Activated T-helper 1 cell treated with anti-CD3 and anti-CD28 coated beads, Interleukin-12 subunit alpha, Interleukin-12 subunit beta, Interleukin-2, Interleukin-4 antibody, amounts not matched to agents 30 ng/mL and 10 ng/mL and 1 ng/mL, durations not matched to agents 14 hours and 24 hours and 36 hours (primary cell): ENCODE data around the gene SLC36A2. TPM values are rescaled to one million over a fixed set of nuclear protein-coding genes. Genes with fewer than 3 reads are reported as not detected.
"Not testable (repeated sequence)": the region's sequence is repeated elsewhere in the genome, so short reads cannot be mapped to it uniquely, and the experiment has no call there.

Experiments
- DNase-seq: peaks from one replicate; pipeline ENCODE4 v3.0.0; 2021; ENCODE audit warnings: low spot score
- H3K27ac Mint-ChIP-seq: one replicate; pipeline ENCODE4 v1.8.0; 2021; ENCODE audit warnings: mild to moderate bottlenecking, mixed read lengths
- H3K27me3 Mint-ChIP-seq: one replicate; pipeline ENCODE4 v1.8.0; 2022; ENCODE audit warnings: mild to moderate bottlenecking, moderate library complexity, mixed read lengths; ENCODE audit not compliant: insufficient read depth
- H3K36me3 Mint-ChIP-seq: one replicate; pipeline ENCODE4 v1.8.0; 2021; ENCODE audit warnings: low read depth, mixed read lengths
- H3K4me1 Mint-ChIP-seq: one replicate; pipeline ENCODE4 v1.8.0; 2021; ENCODE audit warnings: low read depth, mixed read lengths
- H3K4me3 Mint-ChIP-seq: one replicate; pipeline ENCODE4 v1.8.0; 2021; ENCODE audit warnings: mild to moderate bottlenecking, moderate library complexity, mixed read lengths
- H3K9me3 Mint-ChIP-seq: one replicate; pipeline ENCODE4 v1.8.0; 2021; ENCODE audit warnings: mixed read lengths
- intact Hi-C: fragments of 100-400 bp; cut with micrococcal nuclease; formaldehyde crosslinking; loops from one replicate; pipeline ENCODE4 v1.15.1; 2024
- total RNA-seq: library from RNA; stranded (reverse); gene quantifications from 2 replicates; pipeline ENCODE4 v1.2.3, GENCODE V29; 2022

Gene SLC36A2
- total RNA-seq, 1 donor from 2014 or later = not detected

DNA sequence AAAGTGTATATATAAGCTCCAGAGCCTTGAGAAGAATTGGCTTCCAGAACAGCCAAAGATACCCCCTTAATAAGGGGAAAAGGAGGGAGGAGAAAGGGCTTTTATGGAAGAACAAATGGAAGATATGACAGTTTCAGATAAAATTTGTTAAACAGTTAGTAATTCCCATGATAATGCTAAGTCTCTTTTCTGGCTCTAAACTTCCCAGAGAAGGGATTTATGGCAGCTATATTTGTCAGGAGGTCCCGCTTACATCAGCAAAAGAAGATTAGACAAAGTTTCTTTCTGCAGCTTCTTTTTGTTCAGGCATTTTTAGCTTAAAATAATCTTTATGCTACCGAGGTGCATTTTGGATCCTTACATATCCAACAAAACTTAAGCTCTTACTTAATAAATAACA is 29.5 kb downstream of the SLC36A2 start:
- H3K4me3 Mint-ChIP-seq = no peak overlapping the region
- DNase-seq = no peak
- H3K9me3 Mint-ChIP-seq = no peaks in the 10 kb centered on the region
- intact Hi-C loops = loop anchor here (2.0 to 5.0 kb wide), 4 partner anchors 81 to 191 kb away; partner anchors contain the start of gene CCDC69
- H3K27me3 Mint-ChIP-seq = peaks cover 10% of the 10 kb centered on the region
- no peaks in the 10 kb centered on the region for H3K4me1 Mint-ChIP-seq
- H3K27ac Mint-ChIP-seq = no peak overlapping the region
- H3K36me3 Mint-ChIP-seq = no peaks in the 10 kb centered on the region

DNA sequence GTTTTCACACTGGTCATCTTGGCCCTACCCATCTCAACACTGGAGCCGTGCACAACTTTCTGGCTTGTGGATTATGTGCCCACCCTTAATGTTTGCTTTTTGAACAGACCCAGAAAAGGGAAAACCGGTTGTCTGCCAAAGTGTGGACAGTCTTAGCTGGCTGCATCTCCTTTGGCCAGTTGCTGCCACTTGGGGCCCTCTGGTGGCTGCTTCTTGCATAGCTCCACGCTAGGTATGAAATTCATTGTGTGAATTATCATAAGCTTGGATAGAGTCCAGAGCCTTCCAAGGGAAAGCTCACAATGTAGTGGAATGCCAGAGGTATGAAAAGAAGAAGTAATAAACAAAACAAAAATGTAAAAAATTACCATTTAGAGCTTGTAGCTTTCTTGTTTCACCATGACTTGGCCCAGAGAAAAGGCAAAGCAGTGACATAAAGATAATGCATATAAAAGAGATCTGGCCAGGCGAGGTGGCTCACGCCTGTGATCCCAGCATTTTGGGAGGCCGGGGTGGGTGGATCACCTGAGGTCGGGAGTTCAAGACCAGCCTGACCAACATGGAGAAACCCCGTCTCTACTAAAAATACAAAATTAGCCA is 31.3 kb downstream of the SLC36A2 start:
- Mint-ChIP-seq H3K9me3 (peaks cover 4% of the 10 kb centered on the region), H3K27me3 (peaks cover 10% of the 10 kb centered on the region), H3K4me1 (no peaks in the 10 kb centered on the region)

DNA sequence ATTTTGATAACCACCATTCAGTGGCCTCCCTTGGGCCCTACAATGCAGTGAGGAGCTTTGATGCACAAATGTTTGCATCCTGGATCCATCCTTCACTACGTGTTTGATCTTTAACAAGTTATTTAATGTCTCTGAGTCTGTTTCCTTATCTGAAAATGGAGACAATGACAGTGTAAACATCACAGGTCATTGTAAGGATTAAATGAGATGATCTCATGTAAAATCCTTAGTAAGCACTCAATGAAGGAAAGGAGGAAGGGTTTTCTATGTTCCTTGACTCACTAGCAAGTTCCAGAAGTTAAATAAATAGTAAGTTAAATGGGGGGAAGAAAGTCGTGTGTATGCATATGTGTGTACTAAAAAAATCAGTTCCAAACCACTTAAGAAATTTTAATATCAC is 34.0 kb downstream of the SLC36A2 start:
- Mint-ChIP-seq H3K9me3 (peaks cover 15% of the 10 kb centered on the region), H3K36me3 (no peaks in the 10 kb centered on the region), H3K27ac (no peak overlapping the region), H3K4me3 (no peak overlapping the region), H3K27me3 (peaks cover 17% of the 10 kb centered on the region), H3K4me1 (no peaks in the 10 kb centered on the region)
- no peak for DNase-seq
- intact Hi-C loops = no loop called here

More for the DNA sequence above, 31.3 kb downstream of the SLC36A2 start:
- Mint-ChIP-seq H3K27ac (no peak overlapping the region), H3K36me3 (no peaks in the 10 kb centered on the region), H3K4me3 (no peak overlapping the region)
- intact Hi-C loops = loop anchor here (2.0 to 5.0 kb wide), 4 partner anchors 79 to 189 kb away; partner anchors contain the start of gene CCDC69
- DNase-seq = peak; percentile 17

DNA sequence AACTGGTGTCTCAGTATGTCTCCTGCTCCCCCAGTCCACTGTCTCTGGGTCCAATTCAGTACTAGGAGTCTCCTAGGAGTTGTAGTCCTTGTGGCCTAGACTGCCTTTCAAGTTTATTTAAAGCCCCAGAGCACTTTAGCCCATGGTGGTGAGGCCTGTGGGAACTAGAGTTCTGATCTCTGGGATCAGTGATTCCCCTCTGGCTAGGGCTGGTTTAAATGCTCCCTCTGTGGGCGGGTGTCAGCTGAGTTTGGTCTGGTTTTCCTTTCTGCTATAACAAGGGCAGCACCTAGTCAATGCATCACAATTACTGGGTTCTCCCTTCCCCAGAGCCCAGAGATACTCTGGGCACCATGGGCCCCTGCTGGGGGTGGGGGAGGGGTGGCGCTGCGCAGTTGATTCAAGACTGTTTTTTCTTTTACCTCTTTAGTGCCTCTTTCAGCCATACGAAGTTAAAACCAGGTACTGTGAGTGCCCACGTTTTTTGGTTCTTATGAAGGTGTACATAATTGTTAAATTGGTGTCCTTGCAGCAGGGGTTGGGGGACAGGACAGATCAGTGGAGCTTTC is 34.5 kb downstream of the SLC36A2 start:
- H3K36me3 Mint-ChIP-seq = no peaks in the 10 kb centered on the region
- no peak for DNase-seq
- intact Hi-C loops = no loop called here
- H3K4me1 Mint-ChIP-seq = no peaks in the 10 kb centered on the region
- peaks cover 20% of the 10 kb centered on the region for H3K27me3 Mint-ChIP-seq
- H3K27ac Mint-ChIP-seq = no peak overlapping the region
- no peak overlapping the region for H3K4me3 Mint-ChIP-seq
- H3K9me3 Mint-ChIP-seq = peaks cover 15% of the 10 kb centered on the region

DNA sequence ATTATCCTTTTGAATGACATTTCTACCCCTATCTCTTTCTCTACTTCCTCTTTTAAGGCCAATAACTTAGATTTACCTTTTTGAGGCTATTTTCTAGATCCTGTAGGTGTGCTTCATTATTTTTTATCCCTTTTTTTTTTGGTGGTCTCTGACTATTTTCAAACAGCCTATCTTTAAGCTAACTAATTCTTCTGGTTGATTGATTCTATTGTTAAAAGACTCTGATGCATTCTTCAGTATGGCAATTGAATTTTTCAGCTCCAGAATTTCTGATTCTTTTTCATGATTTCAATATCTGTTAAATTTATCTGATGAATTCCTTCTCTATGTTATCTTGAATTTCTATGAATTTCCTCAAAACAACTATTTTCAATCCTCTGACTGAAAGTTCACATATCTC is 36.4 kb downstream of the SLC36A2 start:
- no peak overlapping the region for H3K27ac Mint-ChIP-seq
- H3K4me1 Mint-ChIP-seq = no peaks in the 10 kb centered on the region
- H3K4me3 Mint-ChIP-seq = no peak overlapping the region
- H3K9me3 Mint-ChIP-seq = peaks cover 15% of the 10 kb centered on the region
- peaks cover 35% of the 10 kb centered on the region for H3K27me3 Mint-ChIP-seq
- intact Hi-C loops = no loop called here
- no peaks in the 10 kb centered on the region for H3K36me3 Mint-ChIP-seq
- DNase-seq = no peak

DNA sequence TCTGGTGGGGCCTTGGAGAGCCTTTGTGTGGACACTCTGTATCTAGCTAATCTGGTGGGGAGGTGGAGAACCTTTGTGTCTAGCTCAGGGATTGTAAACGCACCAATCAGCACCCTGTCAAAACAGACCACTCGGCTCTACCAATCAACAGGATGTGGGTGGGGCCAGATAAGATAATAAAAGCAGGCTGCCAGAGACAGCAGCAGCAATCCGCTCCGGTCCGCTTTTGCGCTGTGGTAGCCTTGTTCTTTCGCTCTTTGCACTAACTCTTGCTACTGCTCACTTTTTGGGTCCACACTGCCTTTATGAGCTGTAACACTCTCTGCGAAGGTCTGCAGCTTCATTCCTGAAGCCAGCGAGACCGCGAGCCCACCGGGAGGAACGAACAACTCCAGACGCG is 37.5 kb downstream of the SLC36A2 start:
- H3K4me3 Mint-ChIP-seq, intact Hi-C loops, H3K27ac Mint-ChIP-seq, H3K4me1 Mint-ChIP-seq, DNase-seq, H3K36me3 Mint-ChIP-seq: not testable (repeated sequence)
- H3K27me3 Mint-ChIP-seq = peaks cover 35% of the 10 kb centered on the region
- H3K9me3 Mint-ChIP-seq = peaks cover 15% of the 10 kb centered on the region

DNA sequence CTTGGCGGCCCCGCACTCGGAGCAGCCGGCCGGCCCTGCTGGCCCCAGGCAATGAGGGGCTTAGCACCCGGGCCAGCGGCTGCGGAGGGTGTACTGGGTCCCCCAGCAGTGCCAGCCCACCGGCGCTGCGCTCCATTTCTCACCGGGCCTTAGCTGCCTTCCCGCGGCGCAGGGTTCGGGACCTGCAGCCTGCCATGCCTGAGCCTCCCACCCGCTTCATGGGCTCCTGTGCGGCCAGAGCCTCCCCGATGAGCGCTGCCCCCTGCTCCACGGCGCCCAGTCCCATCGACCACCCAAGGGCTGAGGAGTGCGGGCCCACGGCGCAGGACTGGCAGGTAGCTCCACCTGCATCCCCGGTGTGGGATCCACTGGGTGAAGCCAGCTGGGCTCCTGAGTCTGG is 38.1 kb downstream of the SLC36A2 start:
- H3K9me3 Mint-ChIP-seq = peaks cover 15% of the 10 kb centered on the region
- H3K27me3 Mint-ChIP-seq = peaks cover 33% of the 10 kb centered on the region
- H3K4me1 Mint-ChIP-seq, H3K36me3 Mint-ChIP-seq, intact Hi-C loops, H3K27ac Mint-ChIP-seq, H3K4me3 Mint-ChIP-seq, DNase-seq: not testable (repeated sequence)

DNA sequence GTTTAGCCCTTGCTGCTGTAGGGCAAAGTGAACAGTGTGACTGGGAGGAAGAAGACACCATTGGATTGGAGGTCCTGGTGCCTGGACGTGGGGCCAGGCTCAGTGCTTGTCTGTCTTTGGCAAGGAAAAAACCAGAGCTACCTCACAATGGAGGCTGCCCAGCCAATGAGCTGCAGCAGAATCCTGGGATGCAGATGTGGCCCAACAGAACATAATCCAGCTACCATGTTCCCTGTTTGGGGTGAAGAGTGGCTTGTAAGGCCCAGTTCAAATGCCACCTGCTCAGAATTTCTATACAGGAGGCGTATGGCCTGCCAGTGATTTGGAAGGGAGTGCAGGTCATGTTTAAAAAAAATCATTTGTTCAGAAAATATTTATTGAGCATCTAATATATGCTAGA is 43.7 kb downstream of the SLC36A2 start, which contains the start of gene SLC36A3:
SLC36A3 (minus strand) TSS at position 101 of the 400 bp plus-strand sequence. CDS start 412 bp downstream, outside the sequence.
- Mint-ChIP-seq H3K4me1 (no peaks in the 10 kb centered on the region), H3K27me3 (peaks cover 35% of the 10 kb centered on the region), H3K36me3 (no peaks in the 10 kb centered on the region), H3K9me3 (no peaks in the 10 kb centered on the region), H3K27ac (no peak within 1 kb of the TSS), H3K4me3 (no peak within 1 kb of the TSS)
- no peak for DNase-seq
- intact Hi-C loops = no loop called here

DNA sequence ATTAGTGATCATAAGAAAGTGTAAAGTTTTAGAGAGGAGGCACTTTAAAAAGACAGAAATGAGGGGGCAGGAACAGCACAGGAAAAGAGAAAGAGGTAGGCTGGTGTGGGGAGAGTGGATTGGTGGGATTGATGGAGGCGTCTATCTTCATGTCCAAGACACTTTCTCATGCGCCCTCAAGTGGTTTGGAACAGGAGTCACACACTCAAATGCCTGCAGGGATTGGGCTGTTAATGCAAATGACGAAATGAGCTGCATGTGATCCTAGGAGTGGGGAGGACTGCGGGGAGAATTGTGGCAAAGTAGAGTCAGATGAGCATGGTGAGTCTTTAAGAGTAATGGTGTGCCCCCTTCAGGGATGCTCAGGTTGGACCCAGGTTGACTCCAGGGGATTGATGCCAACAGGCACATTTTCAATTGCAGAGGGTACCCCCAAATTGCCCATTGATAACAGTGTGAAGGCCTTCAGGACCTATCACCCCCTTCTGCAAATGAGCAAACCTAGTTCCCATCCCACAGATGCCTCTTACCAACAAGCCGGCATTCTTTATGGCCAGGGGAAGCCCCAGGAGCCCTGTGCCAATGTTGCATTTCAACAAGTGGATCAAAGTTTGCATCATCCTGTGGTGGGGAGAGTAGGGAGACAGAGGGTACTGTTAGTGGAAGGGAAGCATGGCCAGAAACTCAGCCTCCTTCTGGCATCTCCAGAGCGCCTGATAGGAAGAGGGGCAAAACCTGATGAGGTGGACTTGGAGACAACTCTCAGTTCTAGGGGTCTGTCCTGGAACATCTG is 49.1 kb downstream of the SLC36A2 start:
- no peak overlapping the region for H3K4me3 Mint-ChIP-seq
- H3K36me3 Mint-ChIP-seq = no peaks in the 10 kb centered on the region
- no peak overlapping the region for H3K27ac Mint-ChIP-seq
- DNase-seq = peak; percentile 5
- peaks cover 15% of the 10 kb centered on the region for H3K4me1 Mint-ChIP-seq
- H3K9me3 Mint-ChIP-seq = no peaks in the 10 kb centered on the region
- H3K27me3 Mint-ChIP-seq = peaks cover 12% of the 10 kb centered on the region
- intact Hi-C loops = loop anchor here (1.0 to 5.0 kb wide), 2 partner anchors 134 to 171 kb away; no protein-coding TSS in a partner anchor

DNA sequence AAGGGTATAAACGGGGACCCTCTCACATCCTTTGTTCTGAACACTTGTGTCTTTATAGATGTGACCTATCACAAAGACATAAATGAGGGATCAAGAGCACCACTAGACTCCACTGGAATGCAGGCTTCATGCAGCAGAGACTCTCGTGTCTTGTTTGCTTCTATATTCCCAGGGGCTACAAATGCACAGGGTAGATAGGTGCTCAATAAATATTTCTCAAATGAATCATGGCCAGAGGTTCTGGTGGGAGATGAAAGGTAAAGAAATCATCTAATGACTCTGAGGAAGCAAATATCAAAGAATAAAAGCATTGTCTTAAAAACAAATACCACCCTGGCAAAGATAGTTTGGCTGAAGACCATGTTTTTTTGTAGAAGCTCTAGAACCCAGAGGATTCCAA is 50.4 kb downstream of the SLC36A2 start:
- intact Hi-C loops = loop anchor here (5.0 kb wide), 1 partner anchor 170 kb away; no protein-coding TSS in a partner anchor
- no peaks in the 10 kb centered on the region for H3K36me3 Mint-ChIP-seq
- no peak overlapping the region for H3K4me3 Mint-ChIP-seq
- H3K27ac Mint-ChIP-seq = no peak overlapping the region
- DNase-seq = no peak
- peaks cover 15% of the 10 kb centered on the region for H3K27me3 Mint-ChIP-seq
- H3K4me1 Mint-ChIP-seq = peaks cover 15% of the 10 kb centered on the region
- H3K9me3 Mint-ChIP-seq = no peaks in the 10 kb centered on the region

DNA sequence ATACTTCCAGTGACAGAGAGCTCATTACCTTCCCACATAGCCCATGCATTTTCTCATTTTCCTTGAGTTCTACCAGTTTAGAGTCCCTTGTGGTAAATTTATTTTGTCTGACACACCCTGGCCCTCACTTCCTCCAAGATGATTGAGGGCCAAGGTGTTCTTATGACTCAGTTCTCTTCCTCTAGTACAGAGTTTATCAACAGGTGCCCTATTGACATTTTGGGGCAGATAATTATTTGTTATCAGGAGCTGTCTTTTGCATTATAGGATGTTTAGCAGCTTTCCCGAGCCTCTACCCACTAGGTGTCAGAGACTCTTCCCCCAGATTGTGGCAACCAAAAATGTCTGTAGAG is 50.9 kb downstream of the SLC36A2 start:
- intact Hi-C loops = loop anchor here (5.0 kb wide), 1 partner anchor 169 kb away; no protein-coding TSS in a partner anchor
- Mint-ChIP-seq H3K36me3 (no peaks in the 10 kb centered on the region), H3K27me3 (peaks cover 15% of the 10 kb centered on the region), H3K9me3 (no peaks in the 10 kb centered on the region), H3K27ac (no peak overlapping the region), H3K4me1 (peaks cover 15% of the 10 kb centered on the region), H3K4me3 (no peak overlapping the region)
- no peak for DNase-seq

DNA sequence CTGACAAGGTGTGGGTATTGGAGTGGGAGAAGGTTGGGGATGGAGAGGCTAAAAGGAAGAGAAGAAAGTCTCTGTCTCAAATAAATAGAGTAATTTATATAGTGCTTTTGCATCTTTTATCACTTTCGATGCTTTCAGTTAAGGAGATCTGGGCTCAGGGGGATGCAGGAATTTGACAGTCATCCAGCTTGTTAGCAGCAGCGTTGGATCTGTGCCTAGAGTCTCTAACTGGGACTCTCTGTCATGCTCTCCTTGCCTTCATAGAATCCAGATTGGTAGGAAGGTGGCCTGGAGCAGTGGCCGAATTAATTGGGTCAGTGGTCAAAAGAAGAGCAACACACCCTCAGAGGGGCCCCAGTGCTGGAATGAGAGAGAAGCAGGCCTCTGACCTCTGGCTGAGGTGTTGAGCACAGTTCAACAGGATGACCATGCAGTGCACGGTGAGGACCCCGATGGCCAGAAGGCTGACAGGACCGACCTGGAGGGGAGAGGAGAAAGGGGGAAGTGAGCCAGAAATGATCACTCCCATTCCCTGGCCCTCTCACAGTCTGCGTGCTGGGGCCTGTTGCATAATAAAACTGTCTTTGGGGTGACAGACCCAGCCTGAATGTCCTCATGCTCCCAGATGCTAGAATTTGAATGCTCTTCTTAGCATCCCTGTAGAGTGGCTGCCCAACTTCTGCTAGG is 51.4 kb downstream of the SLC36A2 start:
- Mint-ChIP-seq H3K4me1 (peaks cover 15% of the 10 kb centered on the region), H3K27ac (no peak overlapping the region), H3K4me3 (no peak overlapping the region), H3K27me3 (peaks cover 13% of the 10 kb centered on the region), H3K36me3 (no peaks in the 10 kb centered on the region), H3K9me3 (no peaks in the 10 kb centered on the region)
- no peak for DNase-seq
- intact Hi-C loops = loop anchor here (5.0 kb wide), 1 partner anchor 169 kb away; no protein-coding TSS in a partner anchor
